ENCODE results near the gene SCAF1.
A peak's percentile ranks its signal among the peaks of the same experiment; 100 is the strongest.

SCAF1 gene

DNA sequence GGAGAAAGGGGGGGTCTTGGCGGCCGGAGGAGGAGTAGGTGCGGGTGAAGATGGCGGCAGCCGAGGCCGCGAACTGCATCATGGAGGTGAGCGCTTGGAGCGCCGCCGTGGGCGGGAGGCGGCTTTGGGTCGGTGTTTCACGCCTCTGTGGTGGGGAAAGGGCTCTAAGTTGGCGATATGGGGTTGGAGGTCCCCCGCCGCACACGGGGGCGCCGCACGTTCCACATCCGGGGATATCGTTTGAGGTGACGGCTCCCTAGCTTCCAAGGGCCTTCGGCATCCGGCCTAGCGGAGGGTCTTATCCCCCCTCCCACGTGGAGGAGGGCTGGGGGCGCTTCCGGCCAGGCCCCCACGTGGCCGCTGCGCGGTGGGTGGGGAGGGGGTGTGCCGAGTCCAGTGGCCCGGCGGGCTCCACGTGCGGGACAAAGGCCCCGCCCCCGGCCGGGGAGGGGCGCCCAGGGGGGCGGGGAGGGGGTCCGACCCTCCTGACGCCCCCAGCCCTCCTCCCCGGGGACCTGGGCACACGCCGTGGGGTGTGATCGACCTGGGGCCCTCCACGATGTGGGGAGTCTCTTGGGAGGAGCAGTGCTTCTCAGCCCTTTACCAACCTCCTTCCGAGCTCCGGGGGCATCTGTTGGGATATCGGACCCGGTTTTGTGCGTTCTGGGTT is 35.4 kb downstream of the SCAF1 start, which contains the start of gene PRMT1:
Gene PRMT1, plus strand, starts transcription at position 41 of the 670 bp plus-strand sequence. Its CDS starts 10 bp downstream, at position 51.
- DNase-seq (ENCODE audit: low read depth, low spot score): no peak

DNA sequence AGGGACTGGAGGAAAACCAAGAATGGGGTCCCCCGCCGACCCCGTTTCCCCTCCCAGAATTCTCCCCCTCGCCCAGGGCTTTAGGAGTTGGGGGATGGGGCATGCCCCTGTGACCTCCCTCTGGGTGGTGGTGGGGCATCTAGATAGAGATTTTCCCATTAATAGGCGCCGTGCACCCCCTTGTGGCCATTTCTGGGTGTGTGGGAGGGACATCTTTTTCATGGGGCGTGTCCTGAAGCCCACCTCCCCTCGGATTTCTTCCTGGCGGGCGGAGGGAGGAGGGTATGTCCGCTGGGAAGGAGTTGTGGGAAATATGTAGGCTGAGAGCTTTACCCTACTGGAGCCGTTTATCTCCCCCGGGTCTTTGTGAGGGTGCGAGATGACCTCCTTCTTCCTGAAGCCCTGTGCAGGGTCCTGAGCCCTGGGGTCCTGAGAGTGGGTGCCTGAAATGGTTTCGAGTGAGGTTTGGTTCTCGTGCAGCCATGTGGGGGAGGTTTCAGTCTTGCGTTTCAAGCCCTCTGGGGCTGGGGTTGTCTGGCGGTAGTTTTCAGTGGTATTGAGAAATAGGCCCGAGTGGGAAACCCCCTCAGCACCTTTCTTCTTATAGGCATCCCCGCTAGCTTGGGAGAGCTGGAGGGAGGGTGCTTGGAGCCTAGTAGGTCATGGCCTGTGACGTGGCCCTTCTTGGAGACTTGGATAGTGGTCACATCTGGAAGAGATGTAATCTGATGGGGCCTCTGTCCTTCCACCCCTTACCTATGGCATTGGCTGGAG is 36.1 kb downstream of the SCAF1 start:
- DNase-seq (ENCODE audit: low read depth, low spot score): peak; percentile 50
- TF ChIP-seq, protein P1, sequence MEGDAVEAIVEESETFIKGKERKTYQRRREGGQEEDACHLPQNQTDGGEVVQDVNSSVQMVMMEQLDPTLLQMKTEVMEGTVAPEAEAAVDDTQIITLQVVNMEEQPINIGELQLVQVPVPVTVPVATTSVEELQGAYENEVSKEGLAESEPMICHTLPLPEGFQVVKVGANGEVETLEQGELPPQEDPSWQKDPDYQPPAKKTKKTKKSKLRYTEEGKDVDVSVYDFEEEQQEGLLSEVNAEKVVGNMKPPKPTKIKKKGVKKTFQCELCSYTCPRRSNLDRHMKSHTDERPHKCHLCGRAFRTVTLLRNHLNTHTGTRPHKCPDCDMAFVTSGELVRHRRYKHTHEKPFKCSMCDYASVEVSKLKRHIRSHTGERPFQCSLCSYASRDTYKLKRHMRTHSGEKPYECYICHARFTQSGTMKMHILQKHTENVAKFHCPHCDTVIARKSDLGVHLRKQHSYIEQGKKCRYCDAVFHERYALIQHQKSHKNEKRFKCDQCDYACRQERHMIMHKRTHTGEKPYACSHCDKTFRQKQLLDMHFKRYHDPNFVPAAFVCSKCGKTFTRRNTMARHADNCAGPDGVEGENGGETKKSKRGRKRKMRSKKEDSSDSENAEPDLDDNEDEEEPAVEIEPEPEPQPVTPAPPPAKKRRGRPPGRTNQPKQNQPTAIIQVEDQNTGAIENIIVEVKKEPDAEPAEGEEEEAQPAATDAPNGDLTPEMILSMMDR (IDR thresholded peaks at IDR 0.05; ENCODE audit: low read depth, low read length): peak; percentile 71
- peak overlapping the region; percentile 100 for H3K4me3 ChIP-seq (ENCODE audit: low read depth, low read length)
- in situ Hi-C loops (cut with HindIII; ENCODE audit: low sequenced_read_pairs): no loop called here

More for the DNA sequence above, 35.4 kb downstream of the SCAF1 start, which contains the start of gene PRMT1:
- H3K4me3 ChIP-seq (ENCODE audit: low read depth, low read length): peak within 1 kb of the TSS; percentile 100
- in situ Hi-C loops (cut with HindIII; ENCODE audit: low sequenced_read_pairs): no loop called here
- TF ChIP-seq, protein P1 (IDR thresholded peaks at IDR 0.05; ENCODE audit: low read depth, low read length): no peak

DNA sequence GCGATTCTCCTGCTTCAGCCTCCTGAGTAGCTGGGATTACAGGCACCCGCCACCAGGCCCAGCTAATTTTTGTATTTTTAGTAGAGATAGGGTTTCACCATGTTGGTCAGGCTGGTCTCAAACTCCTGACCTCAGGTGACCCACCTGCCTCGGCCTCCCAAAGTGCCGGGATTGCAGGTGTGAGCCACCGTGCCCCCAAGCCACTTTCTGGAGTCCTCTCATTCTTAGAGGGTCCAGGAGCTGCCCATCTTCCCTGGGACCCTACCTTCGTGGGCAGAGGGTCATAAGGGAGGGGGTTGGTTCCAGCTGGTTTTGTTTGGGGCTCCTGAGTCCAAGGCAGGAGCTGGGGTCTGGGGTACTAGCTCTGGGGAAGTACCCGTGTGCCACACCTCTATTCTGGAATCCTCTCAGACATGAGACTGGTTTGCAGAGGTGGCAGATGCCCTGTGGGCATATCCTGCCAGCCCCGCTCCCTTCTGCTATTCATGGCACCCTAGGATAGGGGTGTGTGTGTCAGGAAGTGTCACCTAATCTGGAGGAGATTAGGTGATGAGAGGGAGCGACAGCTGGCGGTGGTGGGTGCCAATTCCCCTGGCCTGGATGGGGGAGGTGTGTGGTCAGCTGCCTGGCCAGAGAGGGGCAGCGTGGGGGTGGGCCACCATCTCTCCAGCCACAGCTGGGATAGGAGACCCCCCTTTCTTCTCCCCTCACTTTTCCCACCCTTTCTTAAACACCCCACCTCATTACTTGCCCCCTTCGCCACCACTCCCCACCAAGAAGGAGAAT is 37.2 kb downstream of the SCAF1 start:
- H3K4me3 ChIP-seq (ENCODE audit: low read depth, low read length): no peak overlapping the region
- in situ Hi-C loops (cut with HindIII; ENCODE audit: low sequenced_read_pairs): no loop called here
- DNase-seq (ENCODE audit: low read depth, low spot score): no peak
- TF ChIP-seq, protein P1 (IDR thresholded peaks at IDR 0.05; ENCODE audit: low read depth, low read length): no peak

DNA sequence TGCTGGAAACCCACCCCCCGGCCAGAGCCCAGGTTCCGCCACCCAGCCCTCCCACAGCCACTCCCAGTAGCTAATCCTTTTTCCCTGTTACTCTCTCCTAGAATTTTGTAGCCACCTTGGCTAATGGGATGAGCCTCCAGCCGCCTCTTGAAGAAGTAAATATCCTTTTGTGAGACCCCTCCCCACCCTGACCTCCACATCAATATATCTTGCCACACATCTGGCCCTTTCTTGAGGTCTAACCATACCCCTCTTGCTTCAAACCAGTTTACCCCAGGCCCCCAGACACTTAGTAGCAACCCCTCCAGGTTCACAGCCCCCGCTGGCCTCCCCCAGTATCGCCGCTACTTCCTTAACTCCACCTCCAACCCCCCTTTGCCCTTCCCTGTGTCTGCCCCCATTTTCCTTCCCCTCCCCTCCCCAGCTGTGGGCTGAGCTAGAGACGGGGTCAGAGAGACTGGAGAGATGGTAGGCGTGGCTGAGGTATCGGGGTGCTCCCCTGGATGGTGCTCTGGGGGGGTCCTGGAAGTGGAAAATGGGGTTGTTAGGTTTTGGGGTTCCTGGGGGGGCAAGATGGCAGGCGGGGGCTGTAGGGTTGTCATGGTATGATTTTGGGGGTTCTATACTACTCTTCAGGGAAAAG is 37.9 kb downstream of the SCAF1 start:
- no peak overlapping the region for H3K4me3 ChIP-seq (ENCODE audit: low read depth, low read length)
- TF ChIP-seq, protein P1 (IDR thresholded peaks at IDR 0.05; ENCODE audit: low read depth, low read length): no peak
- in situ Hi-C loops (cut with HindIII; ENCODE audit: low sequenced_read_pairs): no loop called here
- DNase-seq (ENCODE audit: low read depth, low spot score): no peak

DNA sequence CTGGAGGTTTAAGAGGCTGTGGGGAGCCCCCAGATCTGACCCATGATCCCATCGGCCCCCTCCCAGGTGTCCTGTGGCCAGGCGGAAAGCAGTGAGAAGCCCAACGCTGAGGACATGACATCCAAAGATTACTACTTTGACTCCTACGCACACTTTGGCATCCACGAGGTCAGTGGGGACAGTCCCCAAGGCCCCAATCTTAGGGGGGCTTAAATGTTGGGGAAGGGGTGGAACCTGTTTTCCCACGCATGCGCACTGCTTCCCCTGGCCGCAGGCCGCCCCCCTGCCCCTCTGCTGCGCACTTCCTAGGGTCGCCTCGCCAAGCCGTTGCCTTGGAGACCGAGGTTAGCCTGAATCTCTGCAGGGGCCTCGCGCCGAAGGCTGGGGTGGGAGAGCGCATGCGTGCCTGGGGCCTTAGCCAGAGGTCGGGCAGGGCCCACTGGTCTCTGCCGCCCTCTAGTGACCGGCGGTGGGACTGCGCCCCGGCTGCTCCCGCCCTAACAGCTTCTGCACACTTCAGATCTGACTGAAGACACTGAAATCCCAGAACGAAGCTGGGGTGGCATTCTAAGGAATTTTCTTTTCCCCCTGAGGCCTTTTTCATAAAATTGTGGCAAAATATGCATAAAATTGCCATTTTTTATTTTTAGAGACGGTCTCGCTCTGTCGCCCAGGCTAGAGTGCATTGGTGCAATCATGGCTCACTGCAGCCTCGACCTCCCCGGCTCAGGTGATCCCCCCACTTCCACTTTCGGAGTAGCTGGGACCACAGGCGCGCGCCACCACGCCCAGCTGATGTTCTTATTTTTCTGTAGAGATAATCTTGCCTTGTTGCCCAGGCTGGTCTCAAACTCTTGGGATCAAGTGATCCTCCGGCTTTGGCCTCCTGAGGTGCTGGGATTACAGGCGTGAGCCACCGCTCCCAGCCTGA is 38.7 kb downstream of the SCAF1 start:
- TF ChIP-seq, protein P1 (IDR thresholded peaks at IDR 0.05; ENCODE audit: low read depth, low read length): peak; percentile 100
- in situ Hi-C loops (cut with HindIII; ENCODE audit: low sequenced_read_pairs): no loop called here
- H3K4me3 ChIP-seq (ENCODE audit: low read depth, low read length): no peak overlapping the region
- DNase-seq (ENCODE audit: low read depth, low spot score): peak; percentile 88

Data from astrocyte of the spinal cord (primary cell).